Ovary (tissue), 9 donors: ENCODE results near the gene DDX59. TPM values are rescaled to one million over a fixed set of nuclear protein-coding genes. Genes with fewer than 3 reads are reported as not detected.

Source experiments
- DNase-seq, 5 donors: peaks; one replicate each; pipeline ENCODE4 v3.0.0-alpha.2; 2019 to 2020
- H3K27ac ChIP-seq, 2 donors: fragments of 200-600 bp; one replicate each; pipeline versions ENCODE4 v1.5.1 to v1.8.0; 2019 to 2022
- H3K27me3 ChIP-seq: fragments of 200-600 bp; one replicate; pipeline ENCODE4 v1.8.0; 2022
- H3K36me3 ChIP-seq: fragments of 200-600 bp; sonication (generic); one replicate; pipeline ENCODE4 v1.5.1; 2019
- H3K4me1 ChIP-seq: one replicate; pipeline ENCODE4 v1.8.1; 2013; ENCODE audit warnings: mild to moderate bottlenecking, moderate library complexity; ENCODE audit not compliant: insufficient read depth
- H3K4me3 ChIP-seq: fragments of 200-600 bp; sonication (generic); one replicate; pipeline ENCODE4 v1.5.1; 2017
- H3K9me3 ChIP-seq, 2 donors: fragments of 200-600 bp in 1 of 2; sonication (generic) in 1 of 2; one replicate each; pipeline versions ENCODE4 v1.5.1 to v1.8.1; 2013 to 2019; ENCODE audit warnings: mild to moderate bottlenecking in 1 of 2, moderate library complexity in 1 of 2
- EP300 ChIP-seq: sonication (generic); formaldehyde crosslinking; IDR thresholded peaks from one replicate; pipeline ENCODE4 v1.6.1; 2017; ENCODE audit warnings: antibody characterized with exemption
- POLR2A ChIP-seq: fragments of 450-650 bp; IDR thresholded peaks from one replicate; pipeline ENCODE4 v1.6.1; 2017; ENCODE audit warnings: antibody characterized with exemption, mild to moderate bottlenecking, moderate library complexity
- WGBS, 3 donors: extraction: QIAGEN DNeasy Blood & Tissue Kit in 1 of 3; methylation state at CpG; one replicate each; pipeline versions ENCODE4 v1.1.5 to v1.1.7; 2013 to 2017; 5-methylcytosine and 5-hydroxymethylcytosine counted together
- intact Hi-C, 4 donors: fragments of 100-400 bp; cut with DNase I; formaldehyde crosslinking; loops; one replicate each; pipeline versions ENCODE4 v1.11.0 to v1.15.1; 2022 to 2023
- polyA plus RNA-seq, 2 donors: library from polyadenylated mRNA; stranded (reverse); fragments of 200-250 nt in 1 of 2; fragments of 350-450 nt in 1 of 2; fragmentation: Illumina TruSeq in 1 of 2; extraction: RNeasy Lipid Tissue Mini Kit (QIAGEN cat#74804) in 1 of 2; gene quantifications; one replicate each; pipeline ENCODE4 v1.2.3, GENCODE V29; 2013 to 2014
- total RNA-seq, 7 donors: library from RNA; depleted of rRNA in 2 of 7; stranded (reverse); fragments of >200 nt in 2 of 7; fragmentation: NEBNext Ultra II Directional in 3 of 7; extraction: Animal tissue kit (Norgen Biotek cat#: 25700) in 3 of 7; gene quantifications; one replicate each; pipeline versions ENCODE4 v1.1.0 to v1.2.4, GENCODE V29; 2016 to 2023
- TF ChIP-seq, protein P1 (sequence below), 3 donors: fragments of 450-650 bp in 2 of 3; fragments of 200-600 bp in 1 of 3; IDR thresholded peaks; one replicate each; pipeline versions ENCODE4 v1.5.1 to v1.8.0; 2016 to 2022; ENCODE audit warnings: antibody characterized with exemption in 3 of 3, mild to moderate bottlenecking in 1 of 3
- donor health status: DM: no; HTN: no; CAD: no; lungs with moderate emphysema.
- donor health status: DM: no; HTN: no; CAD: no.
- donor health status: Bipolar disorder and iron deficiency.
- donor health status: DM: yes; HTN: yes; CAD: no.
- donor health status: DM: no; HTN: no; CAD: no.
- donor health status: DM: yes; HTN: yes; CAD: no.

The DDX59 gene
- total and polyA plus RNA-seq, 9 donors = 16.4 to 29.1 (median 19.5) TPM

DNA sequence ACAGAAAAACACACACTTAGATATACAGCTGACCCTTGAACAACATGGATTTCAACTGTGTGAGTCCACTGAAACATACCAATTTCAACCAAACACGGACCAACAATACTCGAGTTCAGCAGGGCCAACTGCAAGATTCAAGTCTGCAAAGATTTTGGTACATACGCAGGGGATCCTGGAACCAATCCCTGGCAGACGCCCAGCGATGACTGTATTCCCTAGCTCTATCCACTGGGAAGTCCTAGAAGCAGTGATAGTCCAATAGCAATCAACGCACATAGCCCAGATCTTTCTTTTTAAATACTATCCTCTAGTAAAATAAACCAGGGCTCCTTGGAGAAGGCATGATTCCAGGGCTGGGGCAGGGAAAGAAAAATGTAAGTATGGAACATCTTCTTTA is 9.0 kb downstream of the DDX59 start:
- intact Hi-C loops = loop anchor here in 1 of 4 donors (10.0 kb wide), 1 partner anchor 144 kb away; no protein-coding TSS in a partner anchor
- H3K9me3 ChIP-seq = no peaks in the 10 kb centered on the region
- no peak overlapping the region for H3K27ac ChIP-seq
- H3K4me3 ChIP-seq = no peak overlapping the region
- 76 to 84% (median 83%) methylated on average over 6 of the region's 6 CpGs for WGBS, 3 donors
- no peaks in the 10 kb centered on the region for H3K36me3 ChIP-seq
- no peaks in the 10 kb centered on the region for H3K27me3 ChIP-seq
- peaks cover 5% of the 10 kb centered on the region for H3K4me1 ChIP-seq
- DNase-seq = peak in 3 of 5 donors; percentile 28 to 60 (median 29)
- no peak for TF ChIP-seq POLR2A
- TF ChIP-seq, protein P1, sequence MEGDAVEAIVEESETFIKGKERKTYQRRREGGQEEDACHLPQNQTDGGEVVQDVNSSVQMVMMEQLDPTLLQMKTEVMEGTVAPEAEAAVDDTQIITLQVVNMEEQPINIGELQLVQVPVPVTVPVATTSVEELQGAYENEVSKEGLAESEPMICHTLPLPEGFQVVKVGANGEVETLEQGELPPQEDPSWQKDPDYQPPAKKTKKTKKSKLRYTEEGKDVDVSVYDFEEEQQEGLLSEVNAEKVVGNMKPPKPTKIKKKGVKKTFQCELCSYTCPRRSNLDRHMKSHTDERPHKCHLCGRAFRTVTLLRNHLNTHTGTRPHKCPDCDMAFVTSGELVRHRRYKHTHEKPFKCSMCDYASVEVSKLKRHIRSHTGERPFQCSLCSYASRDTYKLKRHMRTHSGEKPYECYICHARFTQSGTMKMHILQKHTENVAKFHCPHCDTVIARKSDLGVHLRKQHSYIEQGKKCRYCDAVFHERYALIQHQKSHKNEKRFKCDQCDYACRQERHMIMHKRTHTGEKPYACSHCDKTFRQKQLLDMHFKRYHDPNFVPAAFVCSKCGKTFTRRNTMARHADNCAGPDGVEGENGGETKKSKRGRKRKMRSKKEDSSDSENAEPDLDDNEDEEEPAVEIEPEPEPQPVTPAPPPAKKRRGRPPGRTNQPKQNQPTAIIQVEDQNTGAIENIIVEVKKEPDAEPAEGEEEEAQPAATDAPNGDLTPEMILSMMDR (IDR thresholded peaks at IDR 0.05) = no peak

DNA sequence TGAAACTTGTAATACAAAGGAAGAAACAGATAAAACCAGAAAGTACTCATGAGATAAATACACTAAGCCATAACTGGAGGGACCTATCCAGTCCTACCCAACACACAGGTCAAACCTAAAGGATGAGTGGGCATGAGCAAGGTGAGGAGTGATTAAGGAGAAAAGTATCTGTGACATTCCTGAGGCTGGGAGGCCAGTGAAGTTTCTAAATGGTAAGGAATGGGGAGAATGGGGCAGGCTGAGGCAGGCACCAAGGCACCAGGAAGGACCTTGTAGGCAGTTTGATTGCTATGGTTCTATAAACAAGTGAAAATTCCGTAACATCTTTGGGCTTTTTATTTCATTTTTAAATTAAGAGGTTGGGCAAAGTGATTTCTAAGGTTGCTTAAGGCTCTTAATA is 10.4 kb downstream of the DDX59 start:
- 95 to 97% (median 95%) methylated on average over 1 of the region's 1 CpG for WGBS, 3 donors
- Histone ChIP-seq H3K9me3 (no peaks in the 10 kb centered on the region), H3K27ac (no peak overlapping the region), H3K4me3 (no peak overlapping the region), H3K27me3 (no peaks in the 10 kb centered on the region), H3K4me1 (peaks cover 2% of the 10 kb centered on the region), H3K36me3 (no peaks in the 10 kb centered on the region)
- TF ChIP-seq POLR2A = no peak
- TF ChIP-seq, protein P1 (IDR thresholded peaks at IDR 0.05) = no peak
- DNase-seq = no peak
- intact Hi-C loops = no loop called here

DNA sequence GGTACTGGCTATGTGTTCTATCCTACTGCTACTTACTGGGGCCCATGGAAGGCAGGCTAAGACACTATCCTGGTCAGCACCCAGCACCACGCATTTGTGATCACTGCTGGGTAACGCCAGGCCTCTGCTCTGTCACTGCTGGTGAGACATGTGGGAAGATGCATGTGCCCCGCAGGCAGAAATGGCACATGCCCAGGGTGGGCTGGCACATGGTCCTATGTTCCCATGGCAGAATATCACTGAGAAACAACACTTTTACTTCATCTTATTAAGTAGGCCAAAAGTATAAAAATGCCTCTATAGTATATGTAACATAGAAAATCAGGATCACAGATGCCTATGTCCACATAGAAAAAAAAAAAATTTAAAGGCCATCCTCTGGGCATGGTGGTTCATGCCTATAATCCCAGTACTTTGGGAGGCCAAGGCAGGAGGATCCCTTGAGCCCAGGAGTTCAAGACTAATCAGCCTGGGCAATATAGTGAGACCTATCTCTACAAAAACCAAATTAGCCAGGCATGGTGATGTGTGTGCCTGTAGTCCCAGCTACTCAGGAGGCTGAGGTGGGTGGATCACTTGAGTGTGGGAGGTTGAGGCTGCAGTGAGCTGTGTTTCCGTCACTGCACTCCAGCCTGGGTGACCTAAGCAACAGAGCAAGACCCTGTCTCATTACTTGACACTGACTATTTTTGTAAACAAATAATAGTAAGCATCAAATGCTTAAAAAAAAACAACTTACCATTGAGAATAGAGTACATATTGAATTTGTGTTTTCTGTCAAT is 11.5 kb downstream of the DDX59 start:
- Histone ChIP-seq H3K4me3 (no peak overlapping the region), H3K27me3 (no peaks in the 10 kb centered on the region), H3K36me3 (no peaks in the 10 kb centered on the region), H3K4me1 (no peaks in the 10 kb centered on the region), H3K9me3 (no peaks in the 10 kb centered on the region), H3K27ac (no peak overlapping the region)
- intact Hi-C loops = no loop called here
- 89 to 97% (median 94%) methylated on average over 4 of the region's 4 CpGs for WGBS, 3 donors
- TF ChIP-seq POLR2A (no peak), EP300 (no peak)
- TF ChIP-seq, protein P1 (IDR thresholded peaks at IDR 0.05) = no peak
- DNase-seq = no peak

DNA sequence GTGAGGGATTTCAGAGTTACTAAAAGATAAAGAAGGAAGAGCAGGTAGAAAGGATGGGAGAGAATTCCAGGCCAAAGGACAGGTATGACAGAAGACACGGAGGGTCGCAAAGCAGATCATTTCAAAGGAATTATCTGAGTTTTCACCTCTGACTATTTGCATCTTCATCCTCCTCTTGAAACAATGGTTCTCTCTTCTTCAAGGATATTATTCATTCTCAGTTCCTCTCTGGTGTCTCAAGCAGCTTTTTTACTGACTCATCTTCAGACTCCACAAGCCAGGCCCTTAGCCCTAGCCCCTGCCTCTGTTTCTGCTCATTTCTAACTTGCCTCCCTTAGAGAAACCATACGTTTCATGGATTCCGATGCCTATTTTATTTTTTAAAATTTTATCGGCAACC is 15.0 kb downstream of the DDX59 start:
- TF ChIP-seq EP300 (no peak), POLR2A (no peak)
- TF ChIP-seq, protein P1 (IDR thresholded peaks at IDR 0.05) = no peak
- Histone ChIP-seq H3K9me3 (no peaks in the 10 kb centered on the region), H3K27ac (no peak overlapping the region), H3K4me1 (no peaks in the 10 kb centered on the region), H3K36me3 (no peaks in the 10 kb centered on the region), H3K4me3 (no peak overlapping the region), H3K27me3 (no peaks in the 10 kb centered on the region)
- intact Hi-C loops = no loop called here
- 93 to 95% (median 93%) methylated on average over 5 of the region's 5 CpGs for WGBS, 3 donors
- DNase-seq = no peak
